Stimulated activated CD4-positive, alpha-beta T cell treated with anti-CD3 and anti-CD28 coated beads, Interleukin-15, amount 100 ng/mL, for 48 hours (primary cell): Measurements from ENCODE around the gene TSPEAR.
"Not testable (repeated sequence)": the region's sequence is repeated elsewhere in the genome, so short reads cannot be mapped to it uniquely, and the experiment has no call there.

Experiments
- DNase-seq, 2 donors: peaks; one replicate each; pipeline ENCODE4 v3.0.0-alpha.2; 2020; ENCODE audit warnings: low read depth in 2 of 2

The TSPEAR gene

GRCh38 chr21:44603911-44604310 lies 107.5 kb downstream of the TSPEAR start:
- DNase-seq: no peak

- no peak for DNase-seq
Measured at GRCh38 chr21:44603109-44603875, 108.1 kb downstream of the TSPEAR start.

DNA sequence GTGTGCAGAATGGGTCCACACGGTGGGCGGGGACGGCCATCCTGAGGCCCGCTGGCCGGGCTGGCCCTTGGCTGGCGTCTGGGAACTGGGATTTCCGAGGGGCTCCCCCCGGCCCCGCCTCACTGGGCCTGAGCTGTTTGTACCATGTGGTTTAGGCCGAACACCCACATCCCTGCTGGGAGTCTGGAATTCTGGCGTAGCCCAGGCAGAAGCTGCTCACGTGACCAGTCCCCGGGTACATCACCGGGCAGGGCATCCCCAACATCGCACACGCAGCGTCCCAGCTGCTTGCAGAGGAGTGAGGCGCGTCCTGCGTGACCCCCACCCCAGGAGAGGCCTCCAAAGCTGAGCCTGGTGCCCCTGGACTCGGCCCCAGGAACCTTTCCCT lies 108.9 kb downstream of the TSPEAR start:
- DNase-seq: no peak

DNA sequence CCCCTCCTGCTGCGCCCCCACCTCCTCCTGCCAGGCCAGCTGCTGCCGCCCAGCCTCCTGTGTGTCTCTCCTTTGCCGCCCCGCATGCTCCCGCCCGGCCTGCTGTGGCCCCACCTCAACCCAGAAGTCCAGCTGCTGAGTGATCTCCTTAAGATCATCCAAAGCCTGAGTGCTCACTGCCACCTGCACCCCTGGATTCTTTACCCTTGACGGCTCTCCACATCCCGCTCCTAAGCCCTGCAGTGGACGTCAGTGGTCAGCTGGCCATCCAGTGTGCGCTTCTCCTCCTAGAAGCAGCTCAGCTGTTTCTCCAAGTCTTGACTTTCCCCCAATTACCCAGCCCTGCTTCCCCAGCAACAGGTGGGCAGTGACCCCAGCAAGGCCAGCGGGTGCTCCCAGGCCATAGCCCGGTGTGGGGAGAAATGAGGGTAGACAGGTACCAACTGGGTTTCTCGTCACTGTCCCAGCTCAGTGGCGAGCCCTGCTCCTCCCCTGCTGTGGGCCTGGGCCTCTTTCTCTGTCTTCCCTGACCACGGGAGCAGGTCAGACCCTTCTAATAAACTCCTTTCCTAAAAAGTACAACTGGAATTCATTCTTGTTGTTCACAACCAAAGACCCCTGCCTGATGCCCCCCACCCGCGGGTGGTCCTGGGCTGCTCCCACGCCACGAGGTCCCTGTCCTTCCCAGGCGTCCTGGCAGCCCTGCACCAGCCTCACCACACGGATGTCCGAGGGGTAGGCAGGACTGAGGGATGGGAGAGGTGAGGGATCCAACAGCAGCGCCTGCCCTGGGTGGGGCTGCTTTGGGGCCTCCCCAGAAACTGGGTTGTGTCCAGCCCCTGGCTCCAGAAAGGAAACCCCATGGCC lies 109.5 kb downstream of the TSPEAR start:
- no peak for DNase-seq

DNA sequence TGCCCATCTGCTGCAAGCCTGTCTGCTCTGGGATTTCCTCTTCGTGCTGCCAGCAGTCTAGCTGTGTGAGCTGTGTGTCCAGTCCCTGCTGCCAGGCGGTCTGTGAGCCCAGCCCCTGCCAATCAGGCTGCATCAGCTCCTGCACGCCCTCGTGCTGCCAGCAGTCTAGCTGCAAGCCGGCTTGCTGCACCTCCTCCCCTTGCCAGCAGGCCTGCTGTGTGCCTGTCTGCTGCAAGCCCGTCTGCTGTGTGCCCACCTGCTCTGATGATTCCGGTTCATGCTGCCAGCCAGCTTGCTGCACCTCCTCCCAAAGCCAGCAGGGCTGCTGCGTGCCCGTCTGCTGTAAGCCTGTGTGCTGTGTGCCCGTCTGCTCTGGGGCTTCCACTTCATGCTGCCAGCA lies 110.3 kb downstream of the TSPEAR start:
- not testable (repeated sequence) for DNase-seq

DNA sequence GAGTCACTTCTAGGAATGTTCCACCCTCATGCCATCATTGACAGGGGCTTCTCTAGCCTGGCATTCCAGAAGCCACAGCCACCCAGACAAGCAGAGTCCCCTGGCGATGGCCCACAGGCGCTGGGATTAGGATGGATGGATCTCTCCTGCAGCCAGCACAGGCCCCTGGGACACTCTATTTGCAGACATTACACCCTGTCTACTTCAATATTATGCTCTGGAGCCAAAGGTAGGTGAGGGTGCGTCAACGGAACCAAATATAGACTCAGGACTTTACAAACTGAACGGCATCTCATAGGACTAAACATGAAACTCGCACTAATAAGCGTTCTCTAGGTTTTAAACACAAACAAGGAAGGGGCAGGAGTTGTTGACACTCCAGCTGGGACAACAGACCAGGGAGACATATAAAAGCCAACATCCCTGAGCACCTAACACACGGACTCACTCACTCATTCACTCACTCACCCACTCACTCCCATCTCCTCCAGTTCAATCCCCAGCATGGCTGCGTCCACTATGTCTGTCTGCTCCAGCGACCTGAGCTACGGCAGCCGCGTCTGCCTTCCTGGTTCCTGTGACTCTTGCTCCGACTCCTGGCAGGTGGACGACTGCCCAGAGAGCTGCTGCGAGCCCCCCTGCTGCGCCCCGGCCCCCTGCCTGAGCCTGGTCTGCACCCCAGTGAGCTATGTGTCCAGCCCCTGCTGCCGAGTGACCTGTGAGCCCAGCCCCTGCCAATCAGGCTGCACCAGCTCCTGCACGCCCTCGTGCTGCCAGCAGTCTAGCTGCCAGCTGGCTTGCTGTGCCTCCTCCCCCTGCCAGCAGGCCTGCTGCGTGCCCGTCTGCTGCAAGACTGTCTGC lies 111.0 kb downstream of the TSPEAR start, which contains the start of gene KRTAP10-7:
Gene KRTAP10-7 (plus strand): TSS at position 480 of the 861 bp plus-strand sequence. CDS start 25 bp downstream, at position 505.
- DNase-seq: not testable (repeated sequence)

- DNase-seq: no peak
Measured at GRCh38 chr21:44599264-44600029, 111.9 kb downstream of the TSPEAR start.

DNA sequence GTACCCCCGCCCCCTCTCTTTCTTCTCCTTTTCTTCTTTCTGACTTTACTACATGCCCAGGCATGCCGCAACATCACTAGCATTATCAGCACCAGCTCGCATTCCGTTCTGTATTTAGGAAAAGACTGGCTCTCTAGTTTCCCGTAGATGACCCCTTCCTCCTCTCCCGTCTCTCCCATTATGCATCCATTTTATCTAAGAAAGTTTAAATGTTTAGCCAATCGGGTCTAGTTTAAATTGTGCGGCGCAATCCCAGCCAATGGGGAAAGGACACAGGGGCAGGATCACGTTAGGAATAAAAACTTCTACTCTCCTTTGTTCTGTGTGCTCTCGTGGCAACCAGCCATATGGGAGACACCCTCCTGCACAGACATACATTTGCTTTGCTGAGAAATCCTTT lies 113.3 kb downstream of the TSPEAR start:
- no peak for DNase-seq

- DNase-seq: no peak
Measured at GRCh38 chr21:44596068-44596725, 115.2 kb downstream of the TSPEAR start.

DNA sequence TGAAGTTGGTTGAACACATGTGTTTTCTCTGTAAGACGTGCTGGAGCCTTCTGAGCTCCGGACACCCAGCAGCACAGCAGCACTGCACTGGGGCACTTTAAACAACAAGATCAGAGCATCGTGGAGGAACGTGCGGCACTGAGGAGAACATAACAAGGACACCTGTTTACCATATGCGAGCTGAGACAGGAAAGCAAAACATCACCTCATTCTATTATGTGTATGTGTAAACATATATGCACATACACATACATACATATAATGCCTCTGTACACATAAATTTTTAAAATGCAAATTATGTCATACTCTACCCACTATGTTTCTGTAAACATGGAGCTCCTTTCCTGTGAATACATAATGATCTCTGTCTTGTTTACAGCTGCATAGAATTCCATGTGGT lies 115.8 kb downstream of the TSPEAR start:
- no peak for DNase-seq

GRCh38 chr21:44594406-44594916 lies 116.9 kb downstream of the TSPEAR start:
- DNase-seq: no peak

GRCh38 chr21:44593598-44594405 lies 117.6 kb downstream of the TSPEAR start:
- no peak for DNase-seq

DNA sequence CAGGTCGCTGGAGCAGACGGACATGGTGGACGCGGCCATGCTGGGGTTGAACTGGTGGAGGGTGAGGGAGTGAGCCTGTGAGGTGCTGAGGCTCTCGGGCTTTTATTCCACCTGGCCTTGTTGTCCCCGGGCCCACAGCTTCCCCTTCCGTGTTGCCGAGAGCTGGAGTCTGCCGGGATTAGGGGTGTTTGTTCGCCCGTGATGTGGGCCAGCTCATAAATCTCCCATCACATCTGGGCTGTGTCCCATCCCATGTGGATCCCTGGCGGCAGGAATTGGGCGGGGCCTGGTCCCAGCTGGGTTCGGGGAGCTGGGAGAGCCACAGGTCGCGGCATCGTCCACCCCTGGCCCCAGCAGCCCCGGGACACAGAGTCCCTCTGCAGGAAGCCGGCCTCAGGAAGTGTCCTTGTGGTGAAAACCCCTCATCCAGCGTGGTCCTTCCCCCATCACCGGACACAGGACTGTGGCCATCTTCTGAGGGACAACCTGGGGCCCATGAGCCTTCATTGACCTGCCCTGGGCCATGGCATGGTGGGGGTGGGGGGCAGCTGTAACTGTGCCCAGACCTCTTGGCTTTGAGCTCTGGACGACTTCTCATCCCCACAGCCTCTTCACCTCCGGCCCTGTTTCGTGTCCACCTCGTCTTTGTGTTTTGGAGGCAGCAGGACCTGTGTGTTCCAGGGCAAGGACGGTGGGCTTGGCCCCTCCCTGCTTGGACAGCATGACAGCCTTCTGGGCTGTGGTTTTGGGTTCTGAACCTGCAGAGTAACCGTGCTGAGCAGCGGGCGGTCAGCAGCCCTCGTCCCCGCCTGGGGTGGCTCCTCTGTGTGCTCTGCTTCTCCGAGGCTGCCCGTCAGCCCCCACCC lies 118.7 kb downstream of the TSPEAR start, which contains the start of gene KRTAP10-6:
Gene KRTAP10-6 (minus strand): TSS at position 60 of the 866 bp plus-strand sequence. CDS start 21 bp downstream, at position 39.
- no peak for DNase-seq

GRCh38 chr21:44591801-44592130 lies 119.6 kb downstream of the TSPEAR start:
- not testable (repeated sequence) for DNase-seq

DNA sequence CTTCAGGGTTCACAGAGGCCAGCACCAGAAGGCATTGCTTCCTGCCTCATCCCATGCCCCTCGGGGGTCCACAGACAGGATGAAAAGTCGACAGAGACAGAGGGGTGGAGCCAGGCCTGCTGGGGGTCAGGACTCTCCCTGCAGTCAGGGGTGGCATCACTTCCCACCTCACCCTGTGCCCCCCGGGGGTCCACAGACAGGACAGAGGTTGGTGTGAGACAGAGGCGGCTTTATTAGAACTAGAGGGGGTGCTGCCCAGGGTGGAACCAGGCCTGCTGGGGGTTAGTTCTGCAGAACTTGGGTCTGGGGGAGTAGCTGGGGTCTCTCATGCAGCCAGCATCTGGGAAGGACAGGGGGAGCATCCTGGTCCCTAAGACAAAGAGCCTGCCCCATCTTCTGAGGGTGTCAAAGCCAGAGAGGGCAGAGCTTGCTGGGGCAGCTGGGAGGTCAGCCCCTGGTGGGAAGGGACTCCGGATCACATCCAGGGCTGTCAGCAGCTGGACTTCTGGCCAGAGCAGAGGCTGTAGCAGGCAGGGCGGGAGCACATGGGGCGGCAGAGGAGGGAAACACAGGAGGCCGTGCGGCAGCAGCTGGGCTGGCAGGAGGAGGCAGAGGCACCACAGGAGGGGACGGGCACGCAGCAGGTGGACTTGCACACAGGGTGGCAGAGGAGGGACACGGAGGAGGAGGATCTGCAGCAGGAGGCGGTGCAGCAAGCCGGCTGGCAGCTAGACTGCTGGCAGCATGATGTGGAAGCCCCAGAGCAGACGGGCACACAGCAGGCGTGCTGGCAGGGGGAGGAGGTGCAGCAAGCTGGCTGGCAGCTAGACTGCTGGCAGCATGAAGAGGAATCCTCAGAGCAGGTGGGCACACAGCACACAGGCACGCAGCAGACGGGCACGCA lies 120.2 kb downstream of the TSPEAR start:
- DNase-seq: not testable (repeated sequence)

- DNase-seq: no peak
Measured at GRCh38 chr21:44590311-44590721, 121.1 kb downstream of the TSPEAR start.

DNA sequence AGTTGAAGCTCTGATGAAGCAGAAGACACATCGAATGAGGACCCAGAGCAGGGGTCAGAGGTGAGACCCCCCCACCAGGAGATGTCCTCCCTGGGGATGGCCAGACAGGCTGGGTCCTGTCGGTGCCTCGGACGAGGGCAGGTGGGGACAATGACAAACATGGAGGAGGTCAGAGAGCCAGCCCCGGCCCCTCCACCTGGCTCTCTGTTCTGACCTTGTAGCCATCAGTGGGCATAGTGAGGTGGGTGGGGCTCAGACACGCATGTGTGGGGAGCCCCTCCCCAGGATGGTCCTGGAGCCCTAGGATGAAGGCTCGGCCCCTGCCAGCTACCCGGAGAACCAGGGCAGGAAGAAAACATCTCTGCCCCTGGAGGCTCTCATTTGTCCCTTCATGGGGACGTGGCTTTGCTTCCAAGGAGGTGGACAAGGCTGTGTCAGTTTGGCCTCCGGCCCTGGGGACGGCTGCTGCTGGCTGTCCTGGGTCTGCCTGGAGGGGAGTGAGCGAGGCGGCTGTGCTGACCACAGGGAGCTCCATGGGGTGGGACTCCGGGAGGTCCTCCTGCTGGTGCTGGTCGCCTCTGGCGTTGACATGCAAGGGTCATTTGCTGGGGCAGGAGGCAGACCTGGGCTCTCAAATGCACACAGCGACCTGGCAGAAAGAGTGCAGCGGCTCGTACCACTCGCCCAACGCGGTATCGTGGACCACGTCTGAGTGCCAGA lies 121.6 kb downstream of the TSPEAR start:
- DNase-seq: no peak
